ENCODE results near the gene IPO5. TPM values are rescaled to one million over a fixed set of nuclear protein-coding genes. Genes with fewer than 3 reads are reported as not detected.

IPO5 gene
- 100 to 1,000 TPM; 170 to 190 (median 188) TPM for polyA plus RNA-seq (ENCODE audit: insufficient read length in 3 of 3)

- no peak for DNase-seq (ENCODE audit: low read depth in 3 of 3, low spot score in 2 of 3)
These were observed at the start of gene IPO5 for GRCh38 chr13:97953376-97953970. TSS of gene IPO5 (plus strand) at chr13:97953675. CDS start at chr13:97976697, 23,022 bp downstream.

- no peak for DNase-seq (ENCODE audit: low read depth in 3 of 3, low spot score in 2 of 3)
These were observed 49.4 kb upstream of the IPO5 start for GRCh38 chr13:97904059-97904458.

- no peak for DNase-seq (ENCODE audit: low read depth in 3 of 3, low spot score in 2 of 3)
These were observed 48.0 kb upstream of the IPO5 start for GRCh38 chr13:97905517-97905916.

- DNase-seq (ENCODE audit: low read depth in 3 of 3, low spot score in 2 of 3), result no peak
These were observed 42.0 kb upstream of the IPO5 start for GRCh38 chr13:97911311-97912138.

GRCh38 chr13:97912139-97912535, 41.3 kb upstream of the IPO5 start:
- DNase-seq (ENCODE audit: low read depth in 3 of 3, low spot score in 2 of 3), result no peak

- no peak for DNase-seq (ENCODE audit: low read depth in 3 of 3, low spot score in 2 of 3)
These were observed 40.3 kb upstream of the IPO5 start for GRCh38 chr13:97913206-97913605.

- no peak for DNase-seq (ENCODE audit: low read depth in 3 of 3, low spot score in 2 of 3)
These were observed 38.9 kb upstream of the IPO5 start for GRCh38 chr13:97914540-97914939.

- DNase-seq (ENCODE audit: low read depth in 3 of 3, low spot score in 2 of 3), result no peak
These were observed 32.2 kb upstream of the IPO5 start for GRCh38 chr13:97921176-97921816.

- no peak for DNase-seq (ENCODE audit: low read depth in 3 of 3, low spot score in 2 of 3)
These were observed 25.2 kb upstream of the IPO5 start for GRCh38 chr13:97928301-97928700.

- no peak for DNase-seq (ENCODE audit: low read depth in 3 of 3, low spot score in 2 of 3)
These were observed 21.4 kb upstream of the IPO5 start for GRCh38 chr13:97932036-97932435.

GRCh38 chr13:97932647-97933046, 20.8 kb upstream of the IPO5 start:
- no peak for DNase-seq (ENCODE audit: low read depth in 3 of 3, low spot score in 2 of 3)

GRCh38 chr13:97933776-97934175, 19.7 kb upstream of the IPO5 start:
- no peak for DNase-seq (ENCODE audit: low read depth in 3 of 3, low spot score in 2 of 3)

- no peak for DNase-seq (ENCODE audit: low read depth in 3 of 3, low spot score in 2 of 3)
These were observed 18.9 kb upstream of the IPO5 start for GRCh38 chr13:97934590-97934989.

GRCh38 chr13:97935071-97935470, 18.4 kb upstream of the IPO5 start:
- DNase-seq (ENCODE audit: low read depth in 3 of 3, low spot score in 2 of 3), result no peak

- no peak for DNase-seq (ENCODE audit: low read depth in 3 of 3, low spot score in 2 of 3)
These were observed 17.4 kb upstream of the IPO5 start for GRCh38 chr13:97936036-97936435.

- no peak for DNase-seq (ENCODE audit: low read depth in 3 of 3, low spot score in 2 of 3)
These were observed 14.6 kb upstream of the IPO5 start for GRCh38 chr13:97938706-97939475.

- no peak for DNase-seq (ENCODE audit: low read depth in 3 of 3, low spot score in 2 of 3)
These were observed 9.0 kb upstream of the IPO5 start for GRCh38 chr13:97944396-97945029.

- no peak for DNase-seq (ENCODE audit: low read depth in 3 of 3, low spot score in 2 of 3)
These were observed 8.1 kb upstream of the IPO5 start for GRCh38 chr13:97945342-97945741.

- no peak for DNase-seq (ENCODE audit: low read depth in 3 of 3, low spot score in 2 of 3)
These were observed 7.6 kb upstream of the IPO5 start for GRCh38 chr13:97945792-97946419.

- no peak for DNase-seq (ENCODE audit: low read depth in 3 of 3, low spot score in 2 of 3)
These were observed 6.4 kb upstream of the IPO5 start for GRCh38 chr13:97946951-97947588.
